ENCODE data around the gene GRID2. TPM values are rescaled to one million over a fixed set of nuclear protein-coding genes. Genes with fewer than 3 reads are reported as not detected.

GRID2 gene
- polyA plus RNA-seq, 1 of the 3 experiments (the other 2 are of a cell fraction), result not detected

GRCh38 chr4:93771640-93772411 is 1468.1 kb downstream of the GRID2 start:
- H3K27me3 ChIP-seq (ENCODE audit: insufficient read depth), result no peaks in the 10 kb centered on the region
- no peaks in the 10 kb centered on the region for H3F3A ChIP-seq (replicated peaks; ENCODE audit: insufficient read depth)
- peak overlapping the region; percentile 68 for H3K4me2 ChIP-seq
- H3K9me3 ChIP-seq, result no peaks in the 10 kb centered on the region
- CTCF ChIA-PET, result interaction anchor here (3.2 kb wide), 1 partner anchor 62 kb away, joined by 15 read pairs; no protein-coding TSS in a partner anchor
- POLR2A ChIA-PET, result no interaction called here
- H3K9ac ChIP-seq, result no peak overlapping the region
- no peak for TF ChIP-seq REST (IDR thresholded peaks at IDR 0.05; ENCODE audit: low read depth, low read length)
- no peak for TF ChIP-seq CTCF (IDR thresholded peaks at IDR 0.05)
- TF ChIP-seq FOXJ3 (CRISPR knock-in tag; IDR thresholded peaks at IDR 0.05), result peak; percentile 77
- peak; percentile 72 for TF ChIP-seq GATA2 (CRISPR knock-in tag; IDR thresholded peaks at IDR 0.05)
- TF ChIP-seq POLR2AphosphoS5 (IDR thresholded peaks at IDR 0.05; ENCODE audit: low read depth, low read length), result no peak
- peak in 1 of 2 experiments; percentile 55; a peak in 1 of 4 replicates for TF ChIP-seq EP300 (IDR thresholded peaks at IDR 0.05; ENCODE audit: borderline replicate concordance in 1 of 2, low read depth in 1 of 2, low read length in 1 of 2)
- no peaks in the 10 kb centered on the region for H3K79me2 ChIP-seq (ENCODE audit: insufficient read depth)
- peak overlapping the region; percentile 41 to 48; a peak in 3 of 4 replicates for H3K4me3 ChIP-seq (ENCODE audit: low read depth in 2 of 2, low read length in 1 of 2)
- WGBS (ENCODE audit: low lambda C conversion rate), result 24% methylated on average over 8 of the region's 8 CpGs
- H3K27ac ChIP-seq (ENCODE audit: low read depth in 2 of 2, low read length in 1 of 2), result peak overlapping the region in 1 of 2 experiments; percentile 34; a peak in 2 of 4 replicates
- peak; percentile 51 for DNase-seq
- no peaks in the 10 kb centered on the region for H3K9me2 ChIP-seq
- H4K20me1 ChIP-seq (ENCODE audit: insufficient read depth), result no peaks in the 10 kb centered on the region
- H2AFZ ChIP-seq (ENCODE audit: low read depth), result peak overlapping the region; percentile 6; the same call in 1 of the 2 replicates
- no peaks in the 10 kb centered on the region for H3K36me3 ChIP-seq (replicated peaks in 1 of 2; ENCODE audit: control insufficient read depth in 1 of 2, insufficient read depth in 2 of 2, low read length in 1 of 2)
- H3K4me1 ChIP-seq (ENCODE audit: control insufficient read depth in 1 of 2, insufficient read depth in 2 of 2, low read depth in 1 of 2, low read length in 1 of 2), result peaks cover 0 to 4% of the 10 kb centered on the region in 2 experiments; a peak in 2 of 4 replicates

GRCh38 chr4:93772858-93773257 is 1469.1 kb downstream of the GRID2 start:
- Histone ChIP-seq H3K4me2 (no peak overlapping the region), H2AFZ (ENCODE audit: low read depth) (no peak overlapping the region), H3K4me3 (ENCODE audit: low read depth in 2 of 2, low read length in 1 of 2) (no peak overlapping the region), H3K9ac (no peak overlapping the region), H4K20me1 (ENCODE audit: insufficient read depth) (no peaks in the 10 kb centered on the region), H3K27me3 (ENCODE audit: insufficient read depth) (no peaks in the 10 kb centered on the region), H3F3A (replicated peaks; ENCODE audit: insufficient read depth) (no peaks in the 10 kb centered on the region), H3K27ac (ENCODE audit: low read depth in 2 of 2, low read length in 1 of 2) (no peak overlapping the region), H3K9me2 (no peaks in the 10 kb centered on the region), H3K9me3 (no peaks in the 10 kb centered on the region), H3K79me2 (ENCODE audit: insufficient read depth) (no peaks in the 10 kb centered on the region), H3K4me1 (ENCODE audit: control insufficient read depth in 1 of 2, insufficient read depth in 2 of 2, low read depth in 1 of 2, low read length in 1 of 2) (peaks cover 0 to 4% of the 10 kb centered on the region in 2 experiments; a peak in 2 of 4 replicates), H3K36me3 (replicated peaks in 1 of 2; ENCODE audit: control insufficient read depth in 1 of 2, insufficient read depth in 2 of 2, low read length in 1 of 2) (no peaks in the 10 kb centered on the region)
- ChIA-PET CTCF (no interaction called here), POLR2A (no interaction called here)
- DNase-seq, result no peak
- TF ChIP-seq NFIC (IDR thresholded peaks at IDR 0.05; ENCODE audit: borderline replicate concordance) (no peak), MAX (IDR thresholded peaks at IDR 0.05; ENCODE audit: low read depth) (no peak), RCOR1 (IDR thresholded peaks at IDR 0.05; ENCODE audit: low read length) (no peak), FOXJ3 (CRISPR knock-in tag; IDR thresholded peaks at IDR 0.05) (no peak), POLR2AphosphoS5 (IDR thresholded peaks at IDR 0.05; ENCODE audit: low read depth, low read length) (no peak), RAD21 (IDR thresholded peaks at IDR 0.05; ENCODE audit: low read length) (no peak), RFX5 (IDR thresholded peaks at IDR 0.05; ENCODE audit: low read length) (no peak), PBX3 (IDR thresholded peaks at IDR 0.05) (no peak), YY1 (IDR thresholded peaks at IDR 0.05; ENCODE audit: low read depth) (no peak), USF2 (IDR thresholded peaks at IDR 0.05; ENCODE audit: borderline replicate concordance, low read depth, low read length) (no peak), TAF1 (IDR thresholded peaks at IDR 0.05; ENCODE audit: borderline replicate concordance, low read depth, low read length) (no peak)

Data from SK-N-SH (cell line).